HG03565 (cell line): Measurements from ENCODE around the gene TNS2.

ENCODE experiments used
- ATAC-seq: cut with Tn5 transposase; IDR thresholded peaks from one replicate; pipeline ENCODE4 v1.9.1; 2021; ENCODE audit warnings: mild to moderate bottlenecking, moderate library complexity; ENCODE audit not compliant: unreplicated experiment

Gene TNS2

DNA sequence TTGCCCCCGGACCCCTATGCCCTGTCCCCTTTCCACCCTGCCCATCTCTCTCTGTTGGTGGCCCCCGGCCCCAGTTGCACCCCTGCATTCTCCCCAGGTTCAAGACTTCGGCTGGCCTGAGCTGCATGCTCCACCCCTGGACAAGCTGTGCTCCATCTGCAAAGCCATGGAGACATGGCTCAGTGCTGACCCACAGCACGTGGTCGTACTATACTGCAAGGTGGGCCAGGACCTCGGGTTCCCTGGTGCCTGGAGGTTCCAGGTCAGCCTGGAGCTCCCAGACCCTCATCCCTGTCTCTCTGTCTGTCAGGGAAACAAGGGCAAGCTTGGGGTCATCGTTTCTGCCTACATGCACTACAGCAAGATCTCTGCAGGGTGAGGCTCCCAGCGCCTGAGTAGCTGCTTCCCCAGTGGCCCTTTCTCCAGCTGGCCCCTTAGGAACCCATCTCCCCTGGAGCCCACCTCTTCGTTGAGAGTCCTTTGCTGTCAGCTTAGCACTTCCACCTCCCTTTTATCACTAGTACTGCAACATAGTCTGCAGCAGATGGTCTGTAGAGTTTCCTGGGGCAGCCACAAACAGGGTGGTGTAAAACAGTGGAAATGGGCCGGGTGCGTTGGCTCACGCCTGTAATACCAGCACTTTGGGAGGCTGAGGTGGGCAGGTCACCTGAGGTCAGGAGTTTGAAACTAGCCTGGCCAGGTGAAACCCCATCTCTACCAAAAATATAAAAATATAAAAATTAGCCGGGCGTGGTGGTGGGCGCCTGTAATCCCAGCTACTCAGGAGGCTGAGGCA is 5.8 kb downstream of the TNS2 start:
- no peak for ATAC-seq

- no peak for ATAC-seq
These were observed 6.4 kb downstream of the TNS2 start for GRCh38 chr12:53056296-53056695.

DNA sequence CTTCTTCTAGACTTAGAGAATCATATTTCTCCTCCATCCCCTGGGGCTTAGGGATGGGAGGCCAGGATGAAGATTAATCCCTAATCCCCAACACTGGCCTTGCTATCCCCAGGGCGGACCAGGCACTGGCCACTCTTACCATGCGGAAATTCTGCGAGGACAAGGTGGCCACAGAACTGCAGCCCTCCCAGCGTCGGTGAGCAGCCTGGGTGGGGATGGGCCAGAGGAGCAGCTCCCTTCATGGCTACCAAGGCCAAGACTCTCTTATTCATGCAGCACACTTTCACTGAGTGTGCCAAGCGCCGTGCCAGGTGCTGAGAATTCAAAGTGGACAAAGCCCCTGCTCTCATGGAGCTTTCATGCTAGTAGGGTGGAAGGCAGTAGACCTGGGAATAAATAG is 7.0 kb downstream of the TNS2 start:
- no peak for ATAC-seq

DNA sequence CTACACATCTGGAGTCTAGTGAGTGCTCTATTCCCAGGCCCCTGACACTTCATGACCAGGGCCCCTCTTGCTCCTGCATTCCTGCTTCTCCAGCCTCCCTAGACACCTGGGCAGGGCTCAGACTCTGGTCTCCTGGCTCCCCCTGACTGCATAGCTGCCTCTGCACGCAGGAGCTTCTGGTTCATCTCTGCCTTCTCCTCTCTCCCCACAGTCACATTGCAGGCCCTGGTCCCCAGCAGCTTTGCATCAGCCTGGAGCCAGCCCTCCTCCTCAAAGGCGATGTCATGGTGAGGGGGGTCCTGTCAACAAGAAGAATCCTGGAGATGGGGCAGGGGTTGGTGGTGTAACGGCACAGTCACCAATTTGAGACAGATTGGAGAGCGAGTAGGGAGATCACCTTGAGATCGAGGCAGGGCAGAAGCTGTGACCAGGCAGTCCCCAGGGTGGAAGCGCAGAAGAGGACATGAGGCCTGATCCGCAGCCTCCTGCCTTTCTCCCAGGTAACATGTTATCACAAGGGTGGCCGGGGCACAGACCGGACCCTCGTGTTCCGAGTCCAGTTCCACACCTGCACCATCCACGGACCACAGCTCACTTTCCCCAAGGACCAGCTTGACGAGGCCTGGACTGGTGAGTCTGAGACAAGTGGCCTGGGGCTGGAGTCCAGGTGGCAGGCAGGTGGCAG is 8.1 kb downstream of the TNS2 start:
- ATAC-seq, result no peak

DNA sequence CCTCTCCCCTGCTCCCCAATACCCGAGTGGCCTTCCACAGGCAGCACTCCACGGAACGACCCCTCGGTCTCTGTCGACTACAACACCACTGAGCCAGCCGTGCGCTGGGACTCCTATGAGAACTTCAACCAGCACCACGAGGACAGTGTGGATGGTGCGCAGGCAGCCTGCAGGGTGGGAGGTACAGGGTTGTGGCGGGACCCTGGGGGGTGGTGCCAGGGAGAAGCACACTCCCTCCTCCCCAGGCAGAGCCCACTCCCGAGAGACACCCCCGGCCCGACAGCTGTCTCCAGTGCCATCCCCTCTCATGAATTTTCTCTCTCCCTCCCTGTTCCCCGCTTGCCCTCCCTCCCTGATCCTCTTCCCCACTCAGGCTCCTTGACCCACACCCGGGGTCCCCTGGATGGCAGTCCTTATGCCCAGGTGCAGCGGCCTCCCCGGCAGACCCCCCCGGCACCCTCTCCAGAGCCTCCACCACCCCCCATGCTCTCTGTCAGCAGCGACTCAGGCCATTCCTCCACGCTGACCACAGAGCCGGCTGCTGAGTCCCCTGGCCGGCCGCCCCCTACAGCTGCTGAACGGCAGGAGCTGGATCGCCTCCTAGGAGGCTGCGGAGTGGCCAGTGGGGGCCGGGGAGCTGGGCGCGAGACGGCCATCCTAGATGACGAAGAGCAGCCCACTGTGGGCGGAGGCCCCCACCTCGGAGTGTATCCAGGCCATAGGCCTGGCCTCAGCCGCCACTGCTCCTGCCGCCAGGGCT is 9.0 kb downstream of the TNS2 start:
- no peak for ATAC-seq

DNA sequence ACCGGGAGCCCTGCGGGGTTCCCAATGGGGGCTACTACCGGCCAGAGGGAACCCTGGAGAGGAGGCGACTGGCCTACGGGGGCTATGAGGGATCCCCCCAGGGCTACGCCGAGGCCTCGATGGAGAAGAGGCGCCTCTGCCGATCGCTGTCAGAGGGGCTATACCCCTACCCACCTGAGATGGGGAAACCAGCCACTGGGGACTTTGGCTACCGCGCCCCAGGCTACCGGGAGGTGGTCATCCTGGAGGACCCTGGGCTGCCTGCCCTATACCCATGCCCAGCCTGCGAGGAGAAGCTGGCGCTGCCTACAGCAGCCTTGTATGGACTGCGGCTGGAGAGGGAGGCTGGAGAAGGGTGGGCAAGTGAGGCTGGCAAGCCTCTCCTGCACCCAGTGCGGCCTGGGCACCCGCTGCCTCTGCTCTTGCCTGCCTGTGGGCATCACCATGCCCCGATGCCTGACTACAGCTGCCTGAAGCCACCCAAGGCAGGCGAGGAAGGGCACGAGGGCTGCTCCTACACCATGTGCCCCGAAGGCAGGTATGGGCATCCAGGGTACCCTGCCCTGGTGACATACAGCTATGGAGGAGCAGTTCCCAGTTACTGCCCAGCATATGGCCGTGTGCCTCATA is 9.7 kb downstream of the TNS2 start:
- no peak for ATAC-seq

DNA sequence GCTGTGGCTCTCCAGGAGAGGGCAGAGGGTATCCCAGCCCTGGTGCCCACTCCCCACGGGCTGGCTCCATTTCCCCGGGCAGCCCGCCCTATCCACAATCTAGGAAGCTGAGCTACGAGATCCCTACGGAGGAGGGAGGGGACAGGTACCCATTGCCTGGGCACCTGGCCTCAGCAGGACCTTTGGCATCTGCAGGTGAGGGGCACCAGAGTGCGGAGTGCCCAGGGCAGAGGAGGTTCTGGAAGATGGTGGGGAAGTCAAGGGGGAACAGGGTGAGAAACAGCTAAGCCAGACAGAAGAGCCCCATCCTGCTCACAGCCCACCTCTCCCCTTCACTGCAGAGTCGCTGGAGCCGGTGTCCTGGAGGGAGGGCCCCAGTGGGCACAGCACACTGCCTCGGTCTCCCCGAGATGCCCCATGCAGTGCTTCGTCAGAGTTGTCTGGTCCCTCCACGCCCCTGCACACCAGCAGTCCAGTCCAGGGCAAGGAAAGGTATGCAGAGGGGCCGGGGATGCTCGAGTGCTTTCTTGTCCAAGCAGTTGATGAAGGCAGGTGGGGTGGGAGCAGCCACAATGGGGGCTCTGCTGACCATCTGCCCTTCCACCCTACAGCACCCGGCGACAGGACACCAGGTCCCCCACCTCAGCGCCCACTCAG is 10.3 kb downstream of the TNS2 start:
- no peak for ATAC-seq

GRCh38 chr12:53060721-53061276 is 10.9 kb downstream of the TNS2 start:
- ATAC-seq, result no peak

DNA sequence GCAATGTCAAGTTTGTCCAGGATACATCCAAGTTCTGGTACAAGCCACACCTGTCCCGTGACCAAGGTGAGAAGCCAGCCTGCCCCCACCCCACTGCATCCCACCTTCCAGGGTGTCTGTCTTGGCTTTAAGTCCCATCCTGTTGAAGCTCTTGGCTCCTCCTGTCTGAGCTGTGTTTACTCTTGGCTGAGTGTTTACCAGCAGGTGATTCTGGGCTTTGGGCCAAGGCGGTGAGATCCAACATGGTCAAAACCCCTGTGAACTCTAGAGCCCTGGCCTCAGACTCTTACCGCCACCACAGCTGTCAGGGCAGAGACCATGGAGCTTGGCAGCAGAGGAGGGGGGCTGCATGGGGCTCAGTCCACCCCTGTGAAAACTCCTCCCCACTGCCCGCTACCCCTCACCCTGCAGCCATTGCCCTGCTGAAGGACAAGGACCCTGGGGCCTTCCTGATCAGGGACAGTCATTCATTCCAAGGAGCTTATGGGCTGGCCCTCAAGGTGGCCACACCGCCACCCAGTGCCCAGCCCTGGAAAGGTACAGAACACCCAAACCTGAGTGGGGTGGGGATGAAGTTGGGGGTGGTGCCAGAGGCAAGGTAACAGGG is 11.6 kb downstream of the TNS2 start:
- ATAC-seq, result no peak

DNA sequence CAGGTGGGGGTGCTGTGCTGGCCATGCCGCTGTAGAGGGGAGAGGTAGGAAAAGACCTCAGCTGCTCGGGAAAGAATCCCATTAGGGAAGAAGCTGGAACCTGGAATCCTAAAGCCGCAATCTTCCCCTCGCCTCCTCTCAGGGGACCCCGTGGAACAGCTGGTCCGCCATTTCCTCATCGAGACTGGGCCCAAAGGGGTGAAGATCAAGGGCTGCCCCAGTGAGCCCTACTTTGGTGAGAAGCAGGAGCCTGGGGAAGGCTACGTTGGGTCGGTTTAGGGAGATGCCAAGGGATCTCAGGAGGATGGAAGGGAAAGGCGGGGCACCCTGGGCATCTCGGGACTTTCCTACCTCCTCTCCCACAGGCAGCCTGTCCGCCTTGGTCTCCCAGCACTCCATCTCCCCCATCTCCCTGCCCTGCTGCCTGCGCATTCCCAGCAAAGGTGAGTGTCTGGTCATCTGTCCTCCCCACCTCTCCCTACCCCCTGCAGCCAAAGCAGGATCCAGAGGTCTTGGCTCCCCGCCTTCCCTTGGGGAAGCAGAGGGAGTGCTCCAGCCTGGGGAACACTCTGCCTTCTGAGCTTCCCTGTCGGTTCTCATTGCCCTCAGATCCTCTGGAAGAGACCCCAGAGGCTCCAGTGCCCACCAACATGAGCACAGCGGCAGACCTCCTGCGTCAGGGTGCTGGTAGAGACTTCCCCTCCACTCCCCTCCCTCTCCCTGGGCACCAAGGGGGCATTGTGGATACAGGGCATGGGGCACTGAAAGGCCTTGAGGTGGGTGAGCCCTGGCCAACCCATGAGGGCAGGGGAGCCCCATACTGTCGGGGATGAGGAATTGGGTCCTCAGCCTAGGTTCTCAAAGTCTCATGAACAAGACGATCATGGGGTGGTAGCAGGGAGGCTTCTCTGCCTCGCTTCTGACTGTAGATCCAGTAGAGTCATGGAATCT is 12.4 kb downstream of the TNS2 start:
- no peak for ATAC-seq

GRCh38 chr12:53062977-53063707 is 13.3 kb downstream of the TNS2 start:
- no peak for ATAC-seq

DNA sequence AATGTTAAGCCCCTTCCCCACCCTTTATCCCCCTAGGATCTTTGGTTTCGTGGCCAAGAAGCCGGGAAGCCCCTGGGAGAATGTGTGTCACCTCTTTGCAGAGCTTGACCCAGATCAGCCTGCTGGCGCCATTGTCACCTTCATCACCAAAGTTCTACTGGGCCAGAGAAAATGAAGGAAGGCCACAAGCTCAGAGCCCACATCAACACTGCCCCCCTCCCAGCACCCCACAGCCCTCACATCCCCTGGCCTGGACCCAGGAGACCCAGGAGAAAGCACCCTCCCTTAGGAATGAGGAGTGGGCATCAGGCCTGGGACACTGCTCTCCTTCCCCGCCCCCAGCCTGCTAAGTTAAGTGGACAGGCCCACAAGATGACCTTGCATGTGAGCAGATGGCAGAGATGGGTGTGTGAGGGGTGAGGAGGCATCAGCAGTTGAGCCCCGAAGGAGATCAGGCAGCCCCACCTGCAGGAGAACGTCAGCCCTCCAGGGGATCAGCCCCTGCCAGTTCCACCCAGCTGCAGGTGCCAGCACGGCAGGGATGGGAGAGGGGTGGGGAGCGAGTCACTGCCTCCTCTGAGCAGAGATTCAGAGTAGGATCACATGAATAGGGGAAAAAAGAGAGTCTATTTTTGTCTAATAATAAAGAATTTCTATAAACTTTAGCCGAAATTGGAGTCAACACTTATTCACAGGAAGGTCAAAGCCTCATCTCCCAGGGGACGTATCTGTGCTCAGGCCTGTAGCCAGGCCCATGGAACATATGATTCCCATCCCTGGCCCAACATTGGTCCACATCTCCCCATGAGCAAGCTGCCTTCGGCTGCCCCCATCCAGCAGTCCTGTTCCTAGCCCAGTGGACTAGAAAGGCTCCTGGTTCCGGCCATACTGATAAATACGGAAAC is 14.1 kb downstream of the TNS2 start:
- no peak for ATAC-seq

GRCh38 chr12:53064613-53065436 is 15.0 kb downstream of the TNS2 start:
- no peak for ATAC-seq

DNA sequence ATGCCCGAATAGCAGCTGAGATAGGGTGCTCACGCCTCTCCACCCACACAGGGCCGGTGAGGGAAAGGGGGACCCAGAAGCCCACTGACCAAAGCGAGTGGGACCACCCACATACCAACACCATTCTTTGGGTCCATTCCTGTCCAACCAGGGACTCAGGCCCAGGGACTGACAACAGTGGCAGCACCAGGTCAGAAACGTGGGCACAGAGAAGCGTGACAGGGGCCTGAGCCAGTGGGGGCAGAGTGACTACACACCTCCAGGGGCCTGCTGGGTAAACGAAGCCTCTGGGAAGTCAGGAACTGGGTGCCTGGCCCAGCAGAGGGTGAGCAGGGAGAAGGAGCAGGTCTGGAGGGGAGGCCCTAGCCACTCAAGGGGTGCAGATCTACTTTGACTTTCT is 15.6 kb downstream of the TNS2 start:
- ATAC-seq, result no peak

DNA sequence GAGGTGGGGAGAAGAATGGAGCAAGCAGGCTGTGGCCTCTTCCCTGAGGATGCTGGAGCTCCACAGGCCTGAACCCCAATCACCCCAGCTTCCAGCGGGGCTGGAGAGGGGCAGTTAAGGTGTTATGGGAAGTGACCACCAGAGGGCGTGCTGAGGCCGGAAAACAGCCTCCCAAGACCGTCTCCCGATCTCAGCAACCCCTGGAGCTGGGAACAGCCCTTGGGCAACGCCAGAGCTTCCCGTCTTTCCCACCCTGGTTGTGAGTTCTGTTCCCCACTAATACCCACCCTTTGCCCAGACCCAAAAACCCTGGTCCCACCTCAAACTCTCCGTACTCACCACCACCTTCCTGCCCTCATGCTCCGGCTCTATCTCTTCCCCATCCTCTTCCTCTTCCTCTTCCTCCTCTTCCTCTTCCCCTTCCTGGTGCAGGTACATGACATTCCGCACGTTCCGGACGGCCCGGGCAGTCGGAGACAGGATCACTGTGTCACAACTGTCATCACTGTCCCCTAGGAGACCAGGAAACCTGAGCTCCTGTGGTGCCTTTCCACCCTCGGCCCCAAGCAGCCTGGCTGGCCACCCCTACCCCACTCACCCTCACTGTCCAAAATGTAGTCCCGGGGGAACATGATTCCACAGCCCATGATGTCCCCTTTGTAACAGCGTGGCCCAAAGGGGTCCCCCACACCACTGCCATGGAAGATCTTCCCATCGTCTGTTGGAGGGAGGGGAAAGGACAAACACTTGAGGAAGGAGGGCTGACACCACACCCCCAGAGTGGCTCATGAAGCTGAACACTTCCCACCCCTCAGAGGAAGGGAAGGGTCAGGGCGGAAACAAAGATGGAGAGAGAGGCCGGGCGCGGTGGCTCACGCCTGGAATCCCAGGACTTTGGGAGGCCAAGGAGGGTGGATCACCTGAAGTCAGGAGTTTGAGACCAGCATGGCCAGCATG is 16.4 kb downstream of the TNS2 start:
- ATAC-seq, result no peak
